GM04504 (cell line): ENCODE data around the gene UBA1.
"Not testable (repeated sequence)": the region's sequence is repeated elsewhere in the genome, so short reads cannot be mapped to it uniquely, and the experiment has no call there.

Source experiments
- DNase-seq: peaks from one replicate; pipeline ENCODE4 v3.0.0-alpha.2; 2012; ENCODE audit warnings: low read depth

The UBA1 gene

GRCh38 chrX:47229427-47229826, 35.8 kb downstream of the UBA1 start:
- no peak for DNase-seq

- DNase-seq = no peak
These were observed 36.7 kb downstream of the UBA1 start for GRCh38 chrX:47230136-47230868.

- DNase-seq = no peak
These were observed 37.5 kb downstream of the UBA1 start for GRCh38 chrX:47231167-47231566.

GRCh38 chrX:47232197-47232802, 38.7 kb downstream of the UBA1 start:
- no peak for DNase-seq

- DNase-seq = no peak
These were observed 39.2 kb downstream of the UBA1 start, which contains the start of gene USP11 for GRCh38 chrX:47232803-47233332. TSS of gene USP11 (plus strand) at chrX:47233009. CDS start at chrX:47233044, 35 bp downstream.

GRCh38 chrX:47233333-47234113, 39.9 kb downstream of the UBA1 start:
- DNase-seq = peak; percentile 93

- DNase-seq = no peak
These were observed 41.0 kb downstream of the UBA1 start for GRCh38 chrX:47234583-47234982.

GRCh38 chrX:47235691-47236103, 42.1 kb downstream of the UBA1 start:
- DNase-seq = no peak

GRCh38 chrX:47239199-47239598, 45.6 kb downstream of the UBA1 start:
- DNase-seq = no peak

GRCh38 chrX:47239898-47240545, 46.4 kb downstream of the UBA1 start:
- DNase-seq = no peak

GRCh38 chrX:47240619-47241018, 47.0 kb downstream of the UBA1 start:
- DNase-seq = no peak

- no peak for DNase-seq
These were observed 47.8 kb downstream of the UBA1 start for GRCh38 chrX:47241201-47242011.

- DNase-seq = no peak
These were observed 48.7 kb downstream of the UBA1 start for GRCh38 chrX:47242321-47242720.

- DNase-seq = no peak
These were observed 49.7 kb downstream of the UBA1 start for GRCh38 chrX:47243351-47243750.

GRCh38 chrX:47244676-47245075, 51.0 kb downstream of the UBA1 start:
- no peak for DNase-seq

GRCh38 chrX:47245156-47245555, 51.5 kb downstream of the UBA1 start:
- no peak for DNase-seq

- no peak for DNase-seq
These were observed 53.8 kb downstream of the UBA1 start for GRCh38 chrX:47247206-47247998.

GRCh38 chrX:47247999-47248320, 54.3 kb downstream of the UBA1 start:
- DNase-seq = no peak

GRCh38 chrX:47248576-47248975, 54.9 kb downstream of the UBA1 start:
- no peak for DNase-seq

- DNase-seq = no peak
These were observed 56.4 kb downstream of the UBA1 start for GRCh38 chrX:47250017-47250347.

- not testable (repeated sequence) for DNase-seq
These were observed 64.0 kb downstream of the UBA1 start for GRCh38 chrX:47257620-47258019.
